Thyroid gland (tissue), 4 donors: Measurements from ENCODE around the gene HHATL.

Source experiments
- CTCF ChIP-seq, 6 experiments: fragments of 200-600 bp in 3 of 6; fragments of 450-650 bp in 3 of 6; sonication (generic) in 3 of 6; IDR thresholded peaks; one replicate each; pipeline ENCODE4 v1.5.1; 2016 to 2019; ENCODE audit warnings: antibody characterized with exemption in 6 of 6, mild to moderate bottlenecking in 2 of 6, inconsistent platforms in 1 of 6, moderate library complexity in 1 of 6
- POLR2A ChIP-seq, 2 donors: fragments of 450-650 bp; IDR thresholded peaks; one replicate each; pipeline ENCODE4 v1.6.1; 2017; ENCODE audit warnings: antibody characterized with exemption in 2 of 2, mild to moderate bottlenecking in 2 of 2, moderate library complexity in 1 of 2

- TF ChIP-seq CTCF (IDR thresholded peaks at IDR 0.05): no peak
- no peak for TF ChIP-seq POLR2A (IDR thresholded peaks at IDR 0.05)
Measured at GRCh38 chr3:42661593-42662022, 41.0 kb downstream of the HHATL start.
